ENCODE data around the gene HLA-F. TPM values are rescaled to one million over a fixed set of nuclear protein-coding genes. Genes with fewer than 3 reads are reported as not detected.

HLA-F gene
- total RNA-seq, 1 experiment from 2014 or later, result 137 TPM

DNA sequence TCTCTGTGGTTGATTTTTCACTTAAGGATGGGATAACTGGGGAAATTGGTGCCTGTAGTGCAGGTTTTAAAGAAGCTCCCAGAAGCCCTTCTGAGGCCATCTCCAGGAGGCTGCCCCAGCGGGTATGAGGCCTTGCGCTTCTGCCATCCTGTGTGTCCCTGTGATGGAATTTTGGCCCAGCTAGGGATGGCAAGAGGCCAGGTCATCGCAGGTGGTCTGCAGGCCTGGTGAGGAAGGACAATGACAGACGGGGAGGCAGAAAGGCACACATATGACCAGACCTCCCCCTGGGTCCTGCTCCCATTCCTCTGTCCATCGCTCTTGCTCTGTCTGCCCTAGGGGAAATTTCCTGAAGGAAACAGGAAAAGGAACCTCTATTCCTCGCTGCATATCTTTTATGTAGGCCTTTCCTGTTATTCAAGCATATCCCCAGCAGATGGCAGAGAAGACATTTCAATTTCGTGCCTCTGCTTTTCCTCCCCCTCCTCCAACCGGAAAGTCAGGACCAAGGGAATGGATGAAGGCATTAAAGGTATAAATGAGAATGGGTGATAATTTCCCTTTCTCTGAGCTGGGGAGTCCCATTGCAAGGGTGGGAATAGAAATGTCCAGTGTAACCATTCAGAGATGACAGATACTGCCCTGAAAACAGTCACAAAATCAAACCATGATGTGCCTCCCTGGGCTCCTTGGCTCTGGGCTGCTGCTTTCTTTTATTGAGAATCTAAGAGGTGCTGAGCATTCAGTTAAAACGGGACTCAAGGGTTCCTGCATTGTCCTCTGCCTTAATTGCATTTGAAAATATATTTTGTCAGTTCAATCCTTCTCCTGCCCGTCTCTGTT lies 17.6 kb upstream of the HLA-F start:
- H3K27ac ChIP-seq, result no peak overlapping the region
- H3K9me3 ChIP-seq (replicated peaks), result no peaks in the 10 kb centered on the region
- H3K36me3 ChIP-seq, result no peaks in the 10 kb centered on the region
- H3K4me3 ChIP-seq, result no peak overlapping the region
- no peaks in the 10 kb centered on the region for H3K4me1 ChIP-seq (replicated peaks)
- peak in 1 of 2 experiments; percentile 41 for DNase-seq (ENCODE audit: low read depth in 1 of 2, low spot score in 2 of 2)
- H3K27me3 ChIP-seq (replicated peaks), result peaks cover 20% of the 10 kb centered on the region

DNA sequence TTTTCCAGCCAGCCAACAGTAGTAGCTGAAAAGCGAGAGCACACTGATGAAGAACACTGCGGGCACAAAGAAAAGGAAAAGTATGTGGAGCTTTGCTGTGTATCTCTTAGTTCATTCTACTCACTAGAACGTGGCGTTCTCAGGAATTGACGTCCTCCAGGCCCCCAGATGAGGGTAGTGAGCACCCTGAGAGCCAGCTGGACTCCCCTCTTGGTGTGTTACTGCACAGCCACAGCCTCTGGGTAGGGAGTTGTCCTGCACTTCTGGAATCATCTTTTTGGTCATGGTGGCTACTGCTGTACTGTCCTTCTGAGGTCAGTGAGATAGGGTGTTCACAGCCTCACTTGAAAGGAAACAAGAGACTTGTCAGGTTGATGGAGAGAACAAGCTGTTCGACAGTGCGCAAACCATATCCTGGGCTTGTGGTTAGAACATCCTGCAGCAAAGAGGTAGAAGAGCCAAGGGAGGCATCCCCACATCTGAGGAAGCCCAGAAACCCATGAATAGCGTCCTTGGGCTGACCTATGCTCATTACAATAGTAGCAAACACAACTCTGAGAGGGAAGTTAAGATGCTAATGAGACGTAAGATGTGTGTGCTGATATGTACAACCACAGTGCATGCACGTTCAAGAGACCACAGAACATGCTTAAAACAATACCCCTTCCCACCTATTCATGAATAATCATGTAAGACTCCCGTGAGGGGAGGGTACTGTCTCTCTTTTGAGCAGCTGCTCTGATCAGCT lies 14.6 kb upstream of the HLA-F start:
- Histone ChIP-seq H3K4me3 (no peak overlapping the region), H3K27ac (no peak overlapping the region), H3K4me1 (replicated peaks) (no peaks in the 10 kb centered on the region), H3K9me3 (replicated peaks) (no peaks in the 10 kb centered on the region), H3K27me3 (replicated peaks) (peaks cover 20% of the 10 kb centered on the region), H3K36me3 (no peaks in the 10 kb centered on the region)
- DNase-seq (ENCODE audit: low read depth in 1 of 2, low spot score in 2 of 2), result no peak

DNA sequence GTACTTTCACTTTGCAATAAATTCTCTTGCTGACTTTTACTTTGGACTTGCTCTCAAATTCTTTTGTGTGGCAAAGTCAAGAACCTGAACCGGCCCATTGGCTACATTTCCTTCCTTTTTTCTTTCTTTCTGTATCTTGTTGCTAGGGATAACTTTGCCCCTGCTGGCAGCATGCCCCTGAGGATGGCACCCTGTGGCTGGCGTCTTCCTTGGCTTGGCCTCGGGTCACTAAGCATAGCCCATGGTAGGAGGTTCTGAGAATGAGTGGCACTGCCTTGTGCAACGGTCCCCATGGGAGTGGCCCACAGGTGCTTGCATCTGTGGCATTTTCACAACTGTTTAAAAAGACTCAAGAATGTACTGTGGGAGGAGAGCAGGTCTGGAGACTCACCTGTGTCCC lies 14.0 kb upstream of the HLA-F start:
- H3K27ac ChIP-seq, result no peak overlapping the region
- H3K4me3 ChIP-seq, result no peak overlapping the region
- H3K9me3 ChIP-seq (replicated peaks), result no peaks in the 10 kb centered on the region
- no peak for DNase-seq (ENCODE audit: low read depth in 1 of 2, low spot score in 2 of 2)
- no peaks in the 10 kb centered on the region for H3K36me3 ChIP-seq
- H3K27me3 ChIP-seq (replicated peaks), result peaks cover 20% of the 10 kb centered on the region
- H3K4me1 ChIP-seq (replicated peaks), result no peaks in the 10 kb centered on the region

DNA sequence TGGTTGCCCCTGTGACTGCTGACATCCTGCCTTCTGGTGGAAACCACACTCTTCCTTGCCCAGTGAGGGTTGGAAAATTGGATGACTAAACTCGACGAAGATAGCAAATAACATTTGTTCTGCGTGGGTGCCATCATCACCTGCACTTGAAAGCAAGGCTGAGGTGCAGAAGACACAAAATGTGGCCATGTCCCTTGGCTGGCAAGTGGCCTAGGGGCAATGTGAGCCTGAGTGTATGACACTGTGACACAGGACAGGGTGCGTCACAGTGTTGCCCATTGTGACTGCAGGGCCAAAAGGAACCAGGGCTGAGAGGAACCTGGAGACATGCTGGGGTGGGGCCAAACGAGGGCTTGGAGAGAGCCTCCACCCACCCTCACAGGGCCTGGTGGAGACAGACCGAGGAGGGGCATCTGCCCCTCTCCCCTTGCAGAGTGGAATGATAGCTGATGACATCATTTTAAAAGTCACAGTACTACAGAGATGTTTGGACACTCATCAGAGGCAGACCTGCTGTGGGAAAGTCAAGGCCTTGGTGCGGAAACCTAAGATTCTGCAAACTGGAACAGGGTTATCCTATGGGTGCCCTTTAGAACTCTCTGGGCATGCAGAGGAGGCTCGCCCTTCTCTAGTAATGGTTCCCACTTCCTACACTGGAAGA lies 12.8 kb upstream of the HLA-F start:
- H3K4me1 ChIP-seq (replicated peaks), result no peaks in the 10 kb centered on the region
- peaks cover 21% of the 10 kb centered on the region for H3K27me3 ChIP-seq (replicated peaks)
- no peaks in the 10 kb centered on the region for H3K36me3 ChIP-seq
- H3K4me3 ChIP-seq, result no peak overlapping the region
- DNase-seq (ENCODE audit: low read depth in 1 of 2, low spot score in 2 of 2), result no peak
- no peak overlapping the region for H3K27ac ChIP-seq
- no peaks in the 10 kb centered on the region for H3K9me3 ChIP-seq (replicated peaks)

DNA sequence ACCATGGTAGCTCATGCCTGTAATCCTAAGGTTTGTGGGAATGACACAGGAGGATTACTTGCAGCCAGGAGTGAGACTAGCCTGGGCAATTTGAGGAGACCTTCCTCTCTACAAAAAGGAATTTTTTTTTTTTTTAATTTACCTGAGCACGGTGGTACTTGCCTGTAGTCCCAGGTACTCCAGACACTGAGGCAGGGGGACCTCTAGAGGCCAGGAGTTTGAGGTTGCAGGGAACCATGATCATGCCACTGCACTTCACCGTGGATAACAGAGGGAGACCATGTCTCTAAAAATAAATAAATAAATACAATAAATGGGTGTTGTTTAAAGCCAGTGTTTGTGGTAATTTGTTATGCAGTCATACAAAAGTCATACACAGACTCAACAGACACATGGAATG lies 2.4 kb upstream of the HLA-F start:
- Histone ChIP-seq H3K27me3 (replicated peaks) (peaks cover under 1% of the 10 kb centered on the region), H3K4me1 (replicated peaks) (peaks cover 15% of the 10 kb centered on the region), H3K27ac (no peak overlapping the region), H3K36me3 (peaks cover 25% of the 10 kb centered on the region), H3K4me3 (no peak overlapping the region), H3K9me3 (replicated peaks) (0 out of 2 replicates have a peak, but pooled peaks cover 3% of the 10 kb centered on the region)
- no peak for DNase-seq (ENCODE audit: low read depth in 1 of 2, low spot score in 2 of 2)

DNA sequence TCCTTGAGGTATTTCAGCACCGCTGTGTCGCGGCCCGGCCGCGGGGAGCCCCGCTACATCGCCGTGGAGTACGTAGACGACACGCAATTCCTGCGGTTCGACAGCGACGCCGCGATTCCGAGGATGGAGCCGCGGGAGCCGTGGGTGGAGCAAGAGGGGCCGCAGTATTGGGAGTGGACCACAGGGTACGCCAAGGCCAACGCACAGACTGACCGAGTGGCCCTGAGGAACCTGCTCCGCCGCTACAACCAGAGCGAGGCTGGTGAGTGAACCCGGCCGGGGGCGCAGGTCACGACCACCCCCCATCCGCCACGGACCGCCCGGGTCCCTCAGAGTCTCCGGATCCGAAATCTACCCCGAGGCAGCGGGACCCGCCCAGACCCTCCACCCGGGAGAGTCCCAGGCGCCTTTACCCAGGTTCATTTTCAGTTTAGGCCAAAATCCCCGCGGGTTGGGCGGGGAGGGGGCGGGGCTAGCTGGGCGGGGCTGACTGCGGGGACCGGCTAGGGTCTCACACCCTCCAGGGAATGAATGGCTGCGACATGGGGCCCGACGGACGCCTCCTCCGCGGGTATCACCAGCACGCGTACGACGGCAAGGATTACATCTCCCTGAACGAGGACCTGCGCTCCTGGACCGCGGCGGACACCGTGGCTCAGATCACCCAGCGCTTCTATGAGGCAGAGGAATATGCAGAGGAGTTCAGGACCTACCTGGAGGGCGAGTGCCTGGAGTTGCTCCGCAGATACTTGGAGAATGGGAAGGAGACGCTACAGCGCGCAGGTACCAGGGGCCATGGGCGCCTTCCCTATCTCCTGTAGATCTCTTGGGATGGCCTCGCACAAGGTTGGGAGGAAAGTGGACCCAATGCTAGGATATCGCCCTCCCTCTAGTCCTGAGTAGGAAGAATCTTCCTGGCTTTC lies 693 bp downstream of the HLA-F start:
- DNase-seq (ENCODE audit: low read depth in 1 of 2, low spot score in 2 of 2), result peak in 1 of 2 experiments; percentile 20
- Histone ChIP-seq H3K27ac (peak overlapping the region; percentile 83), H3K36me3 (peaks cover 52% of the 10 kb centered on the region), H3K4me3 (peak overlapping the region; percentile 86), H3K4me1 (replicated peaks) (peaks cover 15% of the 10 kb centered on the region), H3K9me3 (replicated peaks) (0 out of 2 replicates have a peak, but pooled peaks cover 3% of the 10 kb centered on the region), H3K27me3 (replicated peaks) (no peaks in the 10 kb centered on the region)

DNA sequence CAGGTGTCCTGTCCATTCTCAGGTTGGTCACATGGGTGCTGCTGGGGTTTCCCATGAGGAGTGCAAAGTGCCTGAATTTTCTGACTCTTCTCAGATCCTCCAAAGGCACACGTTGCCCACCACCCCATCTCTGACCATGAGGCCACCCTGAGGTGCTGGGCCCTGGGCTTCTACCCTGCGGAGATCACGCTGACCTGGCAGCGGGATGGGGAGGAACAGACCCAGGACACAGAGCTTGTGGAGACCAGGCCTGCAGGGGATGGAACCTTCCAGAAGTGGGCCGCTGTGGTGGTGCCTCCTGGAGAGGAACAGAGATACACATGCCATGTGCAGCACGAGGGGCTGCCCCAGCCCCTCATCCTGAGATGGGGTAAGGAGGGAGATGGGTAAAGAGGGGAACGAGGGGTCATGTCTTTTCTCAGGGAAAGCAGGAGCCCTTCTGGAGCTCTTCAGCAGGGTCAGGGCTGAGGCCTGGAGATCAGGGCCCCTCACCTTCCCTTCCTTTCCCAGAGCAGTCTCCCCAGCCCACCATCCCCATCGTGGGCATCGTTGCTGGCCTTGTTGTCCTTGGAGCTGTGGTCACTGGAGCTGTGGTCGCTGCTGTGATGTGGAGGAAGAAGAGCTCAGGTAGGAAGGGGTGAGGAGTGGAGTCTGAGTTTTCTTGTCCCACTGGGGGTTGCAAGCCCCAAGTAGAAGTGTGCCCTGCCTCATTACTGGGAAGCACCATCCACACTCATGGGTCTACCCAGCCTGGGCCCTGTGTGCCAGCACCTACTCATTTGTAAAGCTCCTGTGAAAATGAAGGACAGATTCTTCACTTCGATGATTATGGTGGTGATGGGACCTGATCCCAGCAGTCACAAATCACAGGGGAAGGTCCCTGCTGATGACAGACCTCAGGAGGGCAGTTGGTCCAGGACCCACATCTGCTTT lies 2.0 kb downstream of the HLA-F start:
- no peak for DNase-seq (ENCODE audit: low read depth in 1 of 2, low spot score in 2 of 2)
- Histone ChIP-seq H3K36me3 (peaks cover 52% of the 10 kb centered on the region), H3K4me1 (replicated peaks) (peaks cover 15% of the 10 kb centered on the region), H3K27me3 (replicated peaks) (no peaks in the 10 kb centered on the region), H3K4me3 (peak overlapping the region; percentile 86; the same call in 1 of the 2 replicates), H3K27ac (no peak overlapping the region), H3K9me3 (replicated peaks) (0 out of 2 replicates have a peak, but pooled peaks cover 3% of the 10 kb centered on the region)

DNA sequence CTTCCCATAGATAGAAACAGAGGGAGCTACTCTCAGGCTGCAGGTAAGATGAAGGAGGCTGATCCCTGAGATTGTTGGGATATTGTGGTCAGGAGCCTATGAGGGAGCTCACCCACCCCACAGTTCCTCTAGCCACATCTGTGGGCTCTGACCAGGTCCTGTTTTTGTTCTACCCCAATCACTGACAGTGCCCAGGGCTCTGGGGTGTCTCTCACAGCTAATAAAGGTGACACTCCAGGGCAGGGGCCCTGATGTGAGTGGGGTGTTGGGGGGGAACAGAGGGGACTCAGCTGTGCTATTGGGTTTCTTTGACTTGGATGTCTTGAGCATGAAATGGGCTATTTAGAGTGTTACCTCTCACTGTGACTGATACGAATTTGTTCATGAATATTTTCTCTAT lies 2.8 kb downstream of the HLA-F start:
- H3K36me3 ChIP-seq, result peaks cover 52% of the 10 kb centered on the region
- no peaks in the 10 kb centered on the region for H3K27me3 ChIP-seq (replicated peaks)
- no peak for DNase-seq (ENCODE audit: low read depth in 1 of 2, low spot score in 2 of 2)
- no peak overlapping the region for H3K4me3 ChIP-seq
- H3K27ac ChIP-seq, result no peak overlapping the region
- H3K4me1 ChIP-seq (replicated peaks), result peaks cover 15% of the 10 kb centered on the region
- H3K9me3 ChIP-seq (replicated peaks), result 0 out of 2 replicates have a peak, but pooled peaks cover 3% of the 10 kb centered on the region

DNA sequence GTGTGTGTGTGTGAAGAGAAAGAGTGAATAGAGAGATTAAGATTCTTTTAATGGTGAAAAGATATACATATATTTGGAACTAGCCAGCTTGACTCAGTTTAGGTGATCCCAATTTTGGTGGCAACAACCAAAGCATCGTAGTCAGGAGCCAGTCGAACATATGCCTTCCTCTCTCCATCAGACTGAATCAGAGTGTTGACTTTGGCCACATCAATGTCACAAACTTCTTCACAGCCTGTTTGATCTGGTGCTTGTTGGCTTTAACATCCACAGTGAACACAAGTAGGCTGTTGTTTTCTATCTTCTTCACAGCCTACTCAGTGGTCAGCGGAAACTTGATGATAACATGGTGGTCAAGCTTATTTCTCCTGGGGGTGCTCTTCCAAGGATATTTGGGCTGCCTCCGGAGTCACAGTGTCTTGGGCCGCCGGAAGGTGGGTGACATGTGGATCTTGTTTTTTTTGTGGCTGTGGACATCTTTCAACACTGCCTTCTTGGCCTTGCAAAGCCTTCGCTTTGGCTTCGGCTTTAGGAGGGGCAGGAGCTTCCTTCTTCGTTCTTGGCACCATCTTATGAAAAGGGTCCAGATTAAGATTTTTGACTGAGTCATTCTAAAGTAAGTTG lies 3.4 kb downstream of the HLA-F start:
- Histone ChIP-seq H3K4me3 (no peak overlapping the region), H3K9me3 (replicated peaks) (0 out of 2 replicates have a peak, but pooled peaks cover 3% of the 10 kb centered on the region), H3K4me1 (replicated peaks) (peaks cover 15% of the 10 kb centered on the region), H3K36me3 (peaks cover 52% of the 10 kb centered on the region), H3K27ac (no peak overlapping the region), H3K27me3 (replicated peaks) (no peaks in the 10 kb centered on the region)
- DNase-seq (ENCODE audit: low read depth in 1 of 2, low spot score in 2 of 2), result no peak

DNA sequence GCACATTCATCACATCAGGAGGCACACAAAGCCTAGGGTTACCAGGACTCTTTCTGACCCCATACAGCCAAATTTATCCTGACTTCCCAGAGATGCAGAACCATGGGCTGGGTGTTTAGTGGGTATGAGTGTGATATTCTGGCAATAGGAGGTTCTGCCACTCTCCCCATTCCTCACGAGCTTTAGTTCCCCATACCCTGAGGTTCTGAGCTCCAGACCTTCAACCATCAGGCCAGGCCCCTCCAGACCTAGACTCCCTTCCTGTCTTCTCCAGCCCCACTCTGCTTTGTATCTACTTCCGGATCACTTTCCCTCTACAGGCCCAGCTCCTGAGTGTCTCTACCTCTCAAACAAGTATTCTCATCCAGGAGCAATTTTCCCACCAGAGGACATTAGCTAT lies 4.4 kb downstream of the HLA-F start:
- no peaks in the 10 kb centered on the region for H3K27me3 ChIP-seq (replicated peaks)
- no peak for DNase-seq (ENCODE audit: low read depth in 1 of 2, low spot score in 2 of 2)
- H3K9me3 ChIP-seq (replicated peaks), result 0 out of 2 replicates have a peak, but pooled peaks cover 3% of the 10 kb centered on the region
- H3K4me3 ChIP-seq, result no peak overlapping the region
- H3K36me3 ChIP-seq, result peaks cover 52% of the 10 kb centered on the region
- H3K27ac ChIP-seq, result no peak overlapping the region
- peaks cover 12% of the 10 kb centered on the region for H3K4me1 ChIP-seq (replicated peaks)

DNA sequence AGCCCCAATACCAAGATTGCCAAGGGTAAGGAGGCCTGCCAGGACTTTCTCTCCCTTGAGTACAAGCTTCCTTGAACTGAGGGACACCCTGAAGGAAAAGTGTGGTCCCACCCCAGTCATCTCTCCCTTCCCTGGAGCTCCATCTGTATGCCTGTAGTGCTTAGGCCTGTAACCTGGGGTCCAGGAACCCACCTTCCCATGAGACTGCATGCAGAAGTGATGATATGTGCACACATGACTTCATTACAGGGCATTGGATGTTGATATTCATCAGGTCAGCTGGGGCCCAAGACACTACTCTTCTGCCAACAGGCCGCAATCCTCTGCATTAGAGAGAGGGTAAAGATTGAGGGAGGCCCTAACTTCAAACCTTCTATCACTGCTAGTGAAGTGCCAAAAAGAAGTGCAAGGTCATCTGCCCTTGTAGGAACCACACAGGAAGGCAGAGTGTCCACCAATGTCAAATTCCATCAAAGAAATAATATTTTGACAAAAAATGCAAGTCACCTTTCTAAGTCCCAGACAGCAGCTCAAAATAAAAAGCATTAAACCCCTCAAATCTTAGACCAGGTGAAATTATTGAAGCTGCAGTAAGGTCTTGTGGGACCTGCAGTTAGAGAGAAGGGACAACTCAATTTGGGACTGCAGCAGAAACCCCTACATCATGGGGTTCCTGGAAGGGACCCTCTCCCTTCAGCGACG lies 5.1 kb downstream of the HLA-F start:
- Histone ChIP-seq H3K36me3 (peaks cover 52% of the 10 kb centered on the region), H3K4me3 (no peak overlapping the region), H3K9me3 (replicated peaks) (0 out of 2 replicates have a peak, but pooled peaks cover 3% of the 10 kb centered on the region), H3K27me3 (replicated peaks) (no peaks in the 10 kb centered on the region), H3K4me1 (replicated peaks) (peaks cover 12% of the 10 kb centered on the region), H3K27ac (no peak overlapping the region)
- no peak for DNase-seq (ENCODE audit: low read depth in 1 of 2, low spot score in 2 of 2)
